HG02885 (cell line): Measurements from ENCODE around the gene NUTM2E.
"Not testable (repeated sequence)": the region's sequence is repeated elsewhere in the genome, so short reads cannot be mapped to it uniquely, and the experiment has no call there.

Source experiments
- ATAC-seq: cut with Tn5 transposase; IDR thresholded peaks from one replicate; pipeline ENCODE4 v1.9.1; 2021; ENCODE audit warnings: mild to moderate bottlenecking; ENCODE audit not compliant: unreplicated experiment, poor library complexity

NUTM2E gene

DNA sequence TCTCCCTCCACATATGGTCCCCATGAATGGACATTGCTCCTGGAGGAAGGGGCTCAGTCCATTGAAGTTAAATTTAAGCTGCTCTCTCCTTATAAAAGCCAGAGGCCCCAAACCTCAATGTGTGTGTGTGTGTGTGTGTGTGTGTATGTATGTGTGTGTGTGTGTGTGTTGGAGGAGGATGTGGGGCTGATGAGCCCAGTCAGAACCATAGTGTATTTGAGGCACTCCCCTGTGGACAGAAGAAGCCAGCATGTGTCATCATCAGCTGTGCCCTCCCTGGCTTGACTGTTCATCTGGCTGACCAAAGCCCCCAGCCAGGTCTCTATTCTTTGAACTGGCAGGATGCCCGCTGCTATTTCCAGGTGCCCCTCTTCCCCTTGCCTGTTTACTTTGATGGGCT lies 35.7 kb downstream of the NUTM2E start:
- not testable (repeated sequence) for ATAC-seq

DNA sequence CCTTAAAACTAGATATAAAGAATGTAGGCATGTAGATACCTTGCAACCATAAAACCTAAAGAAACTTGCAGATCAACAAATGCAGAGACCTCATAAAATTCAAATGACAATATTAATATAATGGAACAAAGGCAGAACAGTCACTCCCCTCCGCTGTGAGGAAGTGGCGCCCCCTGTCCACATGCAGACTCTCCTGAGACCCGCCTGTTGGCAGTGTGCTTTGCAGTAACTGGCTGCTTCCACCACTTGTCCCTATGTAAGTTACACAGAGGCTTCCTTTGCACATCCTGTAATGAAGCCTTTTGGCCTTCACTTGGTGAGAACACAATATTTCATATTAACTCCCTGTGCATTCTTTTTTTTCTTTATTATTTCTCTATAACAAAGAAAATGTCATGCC lies 36.3 kb downstream of the NUTM2E start:
- ATAC-seq, result not testable (repeated sequence)

DNA sequence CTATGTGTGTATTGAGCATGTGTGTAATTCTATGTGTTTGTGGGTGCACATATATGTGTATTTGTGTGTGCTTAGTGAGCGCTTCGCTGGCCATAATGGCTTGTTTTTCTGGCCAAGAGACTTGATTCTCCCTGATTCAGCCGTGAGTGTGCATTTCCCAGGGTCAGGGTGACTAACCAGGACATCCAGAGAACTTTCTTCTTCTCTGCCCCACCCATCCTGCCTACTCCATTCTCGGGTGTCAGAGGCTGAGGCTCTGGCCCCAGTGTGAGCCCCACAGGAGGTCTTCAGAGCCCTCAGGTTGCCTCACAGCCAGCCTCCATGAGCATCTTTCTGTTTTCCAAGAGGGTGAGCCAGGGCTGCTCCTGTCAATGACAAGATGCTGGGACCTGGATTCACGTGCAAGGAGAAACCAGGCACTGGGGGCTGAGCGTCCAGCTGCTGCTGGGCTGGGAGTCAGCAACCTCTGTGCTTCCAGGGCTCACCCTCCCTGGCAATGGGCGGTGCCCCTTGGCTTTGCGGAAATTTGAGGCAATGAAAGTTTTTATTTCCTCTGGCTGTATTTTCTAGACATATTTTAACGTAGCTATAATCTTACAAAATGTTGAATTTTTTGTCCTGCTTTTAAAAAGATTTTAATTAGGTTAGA lies 40.5 kb downstream of the NUTM2E start:
- not testable (repeated sequence) for ATAC-seq

DNA sequence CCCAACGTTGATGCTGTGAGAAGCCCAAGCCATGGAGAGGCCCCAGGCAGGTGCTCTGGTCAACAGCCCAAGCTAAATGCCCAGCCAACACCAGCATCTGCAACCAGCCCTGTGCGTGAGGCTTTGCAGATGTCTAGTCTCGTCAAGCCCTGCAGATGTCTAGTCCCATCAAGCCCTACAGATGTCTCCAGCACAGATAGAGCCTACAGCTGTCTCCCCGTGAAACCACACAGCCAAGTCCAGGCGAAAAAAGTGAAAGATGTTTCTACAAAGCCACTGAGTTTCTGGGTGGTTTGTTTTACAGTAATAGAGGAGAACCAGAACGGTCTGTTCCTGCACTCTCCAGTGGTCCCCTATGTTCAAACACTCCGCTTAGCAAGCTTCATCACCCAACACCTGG lies 41.5 kb downstream of the NUTM2E start:
- ATAC-seq, result not testable (repeated sequence)

DNA sequence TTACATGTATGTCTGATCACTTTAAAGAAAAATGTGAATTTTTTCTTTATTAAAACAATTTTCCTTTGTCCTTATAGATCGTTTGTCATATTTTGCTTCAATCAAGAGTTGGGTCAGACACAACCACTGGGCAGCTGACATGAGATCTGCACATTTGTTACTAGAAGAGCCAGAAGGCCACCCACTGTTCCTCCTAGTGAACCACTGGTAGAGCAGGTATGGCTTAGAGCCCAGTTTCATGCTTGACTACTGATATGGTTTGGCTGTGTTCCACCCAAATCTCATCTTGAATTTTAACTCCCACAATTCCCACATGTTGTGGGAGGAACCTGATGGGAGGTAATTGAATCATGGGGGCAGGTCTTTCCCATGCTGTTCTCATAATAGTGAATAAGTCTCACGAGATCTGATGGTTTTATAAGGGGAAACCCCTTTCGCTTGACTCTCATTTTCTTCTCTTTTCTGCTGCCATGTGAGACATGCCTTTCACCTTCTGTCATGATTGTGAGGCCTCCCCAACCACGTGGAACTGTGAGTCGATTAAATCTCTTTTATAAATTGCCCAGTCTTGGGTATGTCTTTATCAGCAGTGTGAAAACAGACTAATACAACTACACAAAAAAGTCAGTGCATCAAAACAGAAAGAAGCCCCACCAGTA lies 43.0 kb downstream of the NUTM2E start:
- peak; percentile 69 for ATAC-seq

DNA sequence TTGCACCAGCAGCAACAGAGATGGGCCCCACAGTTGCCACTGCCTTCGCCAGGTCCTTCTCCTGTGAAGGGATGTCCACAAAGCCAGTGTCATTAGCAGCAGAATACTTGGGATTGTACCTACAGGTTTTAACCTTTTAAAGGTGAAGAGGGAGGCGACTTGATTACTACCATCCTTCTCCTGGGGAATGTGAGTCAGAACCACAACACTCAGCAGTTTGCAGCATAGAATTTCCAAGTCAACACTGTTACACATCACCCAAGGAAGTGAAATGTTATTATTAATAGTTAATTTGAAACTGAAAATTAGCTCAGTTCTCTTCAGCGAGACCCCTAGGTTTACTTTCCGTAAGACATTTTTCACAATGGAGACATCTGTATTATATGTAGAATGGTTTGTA lies 45.2 kb downstream of the NUTM2E start:
- not testable (repeated sequence) for ATAC-seq
